Stimulated activated CD8-positive, alpha-beta memory T cell treated with anti-CD3 and anti-CD28 coated beads, Interleukin-4, amount 100 ng/mL, for 24 hours (primary cell): ENCODE results near the gene IKZF2.
"Not testable (repeated sequence)": the region's sequence is repeated elsewhere in the genome, so short reads cannot be mapped to it uniquely, and the experiment has no call there.

Experiments used
- DNase-seq: peaks from one replicate; pipeline ENCODE4 v3.0.0-alpha.2; 2020; ENCODE audit warnings: low read depth

IKZF2 gene

GRCh38 chr2:213042262-213042661 lies 109.2 kb downstream of the IKZF2 start:
- DNase-seq: no peak

GRCh38 chr2:213036836-213037235 lies 114.6 kb downstream of the IKZF2 start:
- DNase-seq: no peak

GRCh38 chr2:213034585-213034984 lies 116.8 kb downstream of the IKZF2 start:
- no peak for DNase-seq

GRCh38 chr2:213032607-213033006 lies 118.8 kb downstream of the IKZF2 start:
- DNase-seq: no peak

GRCh38 chr2:213022987-213023386 lies 128.4 kb downstream of the IKZF2 start:
- DNase-seq: no peak

- no peak for DNase-seq
Observed at GRCh38 chr2:213021971-213022899, 129.2 kb downstream of the IKZF2 start.

GRCh38 chr2:213020913-213021312 lies 130.5 kb downstream of the IKZF2 start:
- DNase-seq: not testable (repeated sequence)

- DNase-seq: no peak
Observed at GRCh38 chr2:213020268-213020667, 131.1 kb downstream of the IKZF2 start.

GRCh38 chr2:213019368-213019767 lies 132.0 kb downstream of the IKZF2 start:
- no peak for DNase-seq

- DNase-seq: no peak
Observed at GRCh38 chr2:213018340-213018901, 133.0 kb downstream of the IKZF2 start.

- no peak for DNase-seq
Observed at GRCh38 chr2:213017404-213017803, 134.0 kb downstream of the IKZF2 start.

GRCh38 chr2:213016984-213017351 lies 134.4 kb downstream of the IKZF2 start:
- no peak for DNase-seq

GRCh38 chr2:213016166-213016983 lies 135.0 kb downstream of the IKZF2 start:
- no peak for DNase-seq

GRCh38 chr2:213015387-213016165 lies 135.8 kb downstream of the IKZF2 start:
- peak; percentile 16 for DNase-seq

GRCh38 chr2:213013979-213014378 lies 137.4 kb downstream of the IKZF2 start:
- no peak for DNase-seq

GRCh38 chr2:213011505-213011904 lies 139.9 kb downstream of the IKZF2 start:
- DNase-seq: no peak

- no peak for DNase-seq
Observed at GRCh38 chr2:213010106-213010779, 141.2 kb downstream of the IKZF2 start.

GRCh38 chr2:213007290-213007838 lies 144.0 kb downstream of the IKZF2 start:
- DNase-seq: no peak

GRCh38 chr2:213004197-213004821 lies 147.1 kb downstream of the IKZF2 start:
- no peak for DNase-seq

- no peak for DNase-seq
Observed at GRCh38 chr2:213002383-213002782, 149.0 kb downstream of the IKZF2 start.
